K562 (cell line): Measurements from ENCODE around the gene LRRC43. TPM values are rescaled to one million over a fixed set of nuclear protein-coding genes. Genes with fewer than 3 reads are reported as not detected.

Experiments
- ATAC-seq: fragments of 200-7000 bp; cut with Tn5 transposase; 3 replicates; pipeline ENCODE4 v1.9.1; 2020; ENCODE audit warnings: moderate library complexity
- BruUV-seq: library from RNA; stranded (reverse); fragments of 400-500 nt; replicated peaks from 2 replicates; lab custom pipeline; 2021; lab: Mats Ljungman, UMichigan
- CTCF ChIA-PET: fragments of 300-600 bp; formaldehyde crosslinking; extraction: SDS; loops from one replicate; lab custom pipeline; 2021; ENCODE audit warnings: low intra/inter-chr PET ratio; lab: Yijun Ruan, JAX
- POLR2A ChIA-PET: fragments of 300-600, 350-650 bp; sonication (Branson Sonifier 250); formaldehyde crosslinking; extraction: SDS; loops from one replicate; lab custom pipeline; 2021; ENCODE audit warnings: antibody characterized with exemption, inconsistent platforms; lab: Yijun Ruan, JAX
- DNase-seq, 4 experiments: peaks; one replicate each; pipeline versions ENCODE4 v3.0.0 to v3.0.0-alpha.2; 2011 to 2018; ENCODE audit warnings: low spot score in 3 of 4, mixed read lengths in 3 of 4; ENCODE audit errors: extremely low read depth in 1 of 4
- FAIRE-seq: peaks from 2 replicates; lab custom pipeline; 2011; peaks lifted over from hg19 to GRCh38; lab: Jason Lieb, UNC
- H2AFZ ChIP-seq: 2 replicates; pipeline ENCODE4 v1.6.0; 2011; ENCODE audit warnings: low read depth, low read length, control low read depth, inconsistent platforms
- H3K27ac ChIP-seq: fragments of 200-600 bp; 3 replicates; pipeline ENCODE4 v1.8.0; 2011; ENCODE audit warnings: low read depth, mild to moderate bottlenecking, control low read depth, inconsistent platforms, low read length, moderate library complexity, mixed read lengths; ENCODE audit errors: extremely low read depth
- H3K27me3 ChIP-seq, 2 experiments: fragments of 300-600 bp in 1 of 2; 2 replicates in 1 of 2; 3 replicates in 1 of 2; pipeline versions ENCODE4 v1.6.0 to v1.8.0; 2011; ENCODE audit warnings: inconsistent platforms in 2 of 2, low read length in 2 of 2, mild to moderate bottlenecking in 1 of 2, mixed read lengths in 1 of 2, moderate library complexity in 1 of 2; ENCODE audit not compliant: control insufficient read depth in 2 of 2, insufficient read depth in 2 of 2
- H3K36me3 ChIP-seq: fragments of 300-600 bp; 3 replicates; pipeline ENCODE4 v1.8.0; 2011; ENCODE audit warnings: mild to moderate bottlenecking, low read length, inconsistent platforms; ENCODE audit not compliant: control insufficient read depth, insufficient read depth
- H3K4me1 ChIP-seq, 2 experiments: fragments of 200-600 bp in 1 of 2; replicated peaks in 1 of 2; 2 replicates in 1 of 2; 3 replicates in 1 of 2; pipeline versions ENCODE4 v1.5.1 to v1.8.0; 2011; ENCODE audit warnings: inconsistent platforms in 2 of 2, low read length in 2 of 2, mild to moderate bottlenecking in 1 of 2, mixed read lengths in 1 of 2, moderate library complexity in 1 of 2; ENCODE audit not compliant: control insufficient read depth in 2 of 2, insufficient read depth in 2 of 2
- H3K4me2 ChIP-seq: 2 replicates; pipeline ENCODE4 v1.6.1; 2011; ENCODE audit warnings: low read length, control low read depth, inconsistent platforms, mixed read lengths; ENCODE audit not compliant: insufficient read depth
- H3K4me3 ChIP-seq: fragments of 200-600 bp; sonication (generic), shearing (Covaris generic); 2 replicates; pipeline ENCODE4 v1.5.1; 2016; ENCODE audit warnings: control low read depth, inconsistent platforms
- H3K79me2 ChIP-seq: fragments of 200-600 bp; 3 replicates; pipeline ENCODE4 v1.8.0; 2011; ENCODE audit warnings: low read length, inconsistent platforms; ENCODE audit not compliant: control insufficient read depth, insufficient read depth
- H3K9ac ChIP-seq, 2 experiments: 2 replicates each; pipeline versions ENCODE4 v1.6.0 to v1.6.1; 2011; ENCODE audit warnings: low read depth in 2 of 2, low read length in 2 of 2, control low read depth in 1 of 2, inconsistent platforms in 1 of 2, mild to moderate bottlenecking in 1 of 2, mixed read lengths in 1 of 2; ENCODE audit not compliant: insufficient read depth in 1 of 2
- H3K9me1 ChIP-seq: one replicate; pipeline ENCODE4 v1.6.0; 2011; ENCODE audit warnings: inconsistent platforms, mild to moderate bottlenecking, low read length, moderate library complexity; ENCODE audit not compliant: control insufficient read depth, insufficient read depth
- H3K9me3 ChIP-seq: replicated peaks from 2 replicates; pipeline ENCODE4 v1.5.1; 2011; ENCODE audit warnings: low read depth, low read length, inconsistent platforms; ENCODE audit not compliant: control insufficient read depth, insufficient read depth
- H4K20me1 ChIP-seq: replicated peaks from 2 replicates; pipeline ENCODE4 v1.6.1; 2011; ENCODE audit warnings: low read length, inconsistent platforms, mixed read lengths; ENCODE audit not compliant: control insufficient read depth, insufficient read depth
- POLR2A ChIP-seq: fragments of 450-650 bp; conservative IDR thresholded peaks from 2 replicates; pipeline ENCODE4 v1.6.1; 2016
- POLR2H ChIP-seq: IDR thresholded peaks from 2 replicates; pipeline ENCODE4 v1.6.1; 2016; ENCODE audit warnings: missing genetic modification characterization, low read depth, mild to moderate bottlenecking, control low read depth, missing compliant biosample characterization, moderate library complexity
- RBFOX2 ChIP-seq: fragments of 200-400 bp; formaldehyde crosslinking; IDR thresholded peaks from 2 replicates; pipeline ENCODE4 v1.6.1; 2017; ENCODE audit warnings: low read depth, mild to moderate bottlenecking, low read length, moderate library complexity
- SAFB2 ChIP-seq: fragments of 200-400 bp; formaldehyde crosslinking; IDR thresholded peaks from 2 replicates; pipeline ENCODE4 v1.6.1; 2018; ENCODE audit warnings: borderline replicate concordance, low read length, low read depth, moderate library complexity; ENCODE audit not compliant: severe bottlenecking
- TGIF2 ChIP-seq: sonication (generic); formaldehyde crosslinking; IDR thresholded peaks from 2 replicates; pipeline ENCODE4 v1.8.1; 2022; ENCODE audit warnings: mild to moderate bottlenecking, missing genetic modification reagents, moderate library complexity
- TRIM28 ChIP-seq: fragments of 450-650 bp; IDR thresholded peaks from 2 replicates; pipeline ENCODE4 v1.6.1; 2017
- ZBTB7A ChIP-seq: IDR thresholded peaks from 2 replicates; pipeline ENCODE4 v1.6.1; 2011; ENCODE audit warnings: low read depth, mild to moderate bottlenecking, low read length, moderate library complexity, borderline replicate concordance; ENCODE audit not compliant: control insufficient read depth
- ZNF551 ChIP-seq: fragments of 250-450 bp; sonication (Bioruptor Pico); IDR thresholded peaks from 2 replicates; pipeline ENCODE4 v1.5.0; 2021; ENCODE audit warnings: mild to moderate bottlenecking, moderate library complexity
- WGBS: fragments of 100-300 bp; shearing (Covaris generic); methylation state at CpG from one replicate; pipeline ENCODE4 v1.1.6; 2016; ENCODE audit warnings: low coverage, mixed read lengths; ENCODE audit not compliant: insufficient coverage; ENCODE audit errors: missing lambda C conversion rate; 5-methylcytosine and 5-hydroxymethylcytosine counted together
- in situ Hi-C: fragments of 300-500 bp; cut with MboI; formaldehyde crosslinking; loops from 4 replicates; pipeline ENCODE4 v1.15.0; 2018; ENCODE audit warnings: inconsistent platforms, mixed read lengths
- intact Hi-C: fragments of 100-400 bp; cut with micrococcal nuclease; formaldehyde crosslinking; loops from 2 replicates; pipeline ENCODE4 v1.14.2; 2022
- polyA plus RNA-seq, 8 experiments: library from polyadenylated mRNA; depleted of rRNA in 4 of 8; stranded (reverse) in 5 of 8; unstranded in 3 of 8; fragments of >200 nt; fragmentation: Nextera tagmentation in 2 of 8; fragmentation: Illumina TruSeq in 1 of 8; extraction: Ambion mirVana in 2 of 8; extraction: Trizol in 1 of 8; gene quantifications; 2 replicates each; pipeline versions ENCODE4 v1.2.1 to v1.2.3, GENCODE V29; 2011 to 2014; ENCODE audit warnings: inconsistent platforms in 1 of 8, missing spikeins in 1 of 8
- total RNA-seq, 7 experiments: library from RNA; depleted of rRNA in 6 of 7; stranded (reverse); fragments of >200 nt in 6 of 7; fragmentation: Illumina TruSeq in 2 of 7; extraction: Trizol in 2 of 7; gene quantifications; 2 replicates each; pipeline versions ENCODE4 v1.2.1 to v1.2.3, GENCODE V29; 2011 to 2021; ENCODE audit warnings: low replicate concordance in 1 of 7
- TF ChIP-seq, protein P1 (sequence below): fragments of 200-400 bp; formaldehyde crosslinking; IDR thresholded peaks from 2 replicates; pipeline ENCODE4 v1.6.1; 2017; ENCODE audit warnings: mild to moderate bottlenecking, low read depth, low read length, moderate library complexity
- TF ChIP-seq, protein P2 (sequence below): fragments of 450-650 bp; IDR thresholded peaks from 2 replicates; pipeline ENCODE4 v1.6.1; 2017; ENCODE audit warnings: antibody characterized with exemption

LRRC43 gene
- total and polyA plus RNA-seq, 9 of the 15 experiments (the other 6 are each of a cell fraction or from before 2014, with no cell fraction given) = 0.19 TPM; not detected in 8

DNA sequence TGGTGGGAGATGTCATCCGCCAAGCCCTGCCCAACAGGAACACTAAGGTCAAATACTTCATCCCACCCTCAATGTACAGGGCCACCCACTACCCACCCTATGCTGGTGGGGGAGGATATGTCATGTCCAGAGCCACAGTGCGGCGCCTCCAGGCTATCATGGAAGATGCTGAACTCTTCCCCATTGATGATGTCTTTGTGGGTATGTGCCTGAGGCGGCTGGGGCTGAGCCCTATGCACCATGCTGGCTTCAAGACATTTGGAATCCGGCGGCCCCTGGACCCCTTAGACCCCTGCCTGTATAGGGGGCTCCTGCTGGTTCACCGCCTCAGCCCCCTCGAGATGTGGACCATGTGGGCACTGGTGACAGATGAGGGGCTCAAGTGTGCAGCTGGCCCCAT, 24.1 kb downstream of the LRRC43 start:
- H3K79me2 ChIP-seq = no peaks in the 10 kb centered on the region
- ATAC-seq = no peak
- no peaks in the 10 kb centered on the region for H3K9me1 ChIP-seq
- H3K27ac ChIP-seq = no peak overlapping the region
- intact Hi-C loops = no loop called here
- H2AFZ ChIP-seq = no peak overlapping the region
- H3K4me2 ChIP-seq = no peak overlapping the region
- TF ChIP-seq RBFOX2 = peak; percentile 20; the same call in 1 of the 2 replicates
- 0 out of 2 replicates have a peak, but pooled peaks have one; percentile 36 for TF ChIP-seq POLR2A
- TF ChIP-seq SAFB2 = no peak
- no peaks in the 10 kb centered on the region for H3K27me3 ChIP-seq
- ChIA-PET CTCF (no interaction called here), POLR2A (interaction anchor here (1.1 to 11.2 kb wide), 2 partner anchors 9 to 15 kb away, joined by 3 to 149 read pairs; partner anchors contain the start of gene DIABLO)
- DNase-seq = no peak
- 81% methylated on average over 7 of the region's 8 CpGs for WGBS
- H3K9me3 ChIP-seq = no peaks in the 10 kb centered on the region
- H3K4me3 ChIP-seq = no peak overlapping the region
- BruUV-seq = no TSS peak
- H3K4me1 ChIP-seq = peaks cover 7 to 41% of the 10 kb centered on the region in 2 experiments; a peak in 3 of 5 replicates
- FAIRE-seq = peak; percentile 6
- H4K20me1 ChIP-seq = no peaks in the 10 kb centered on the region; the same call in 1 of the 2 replicates
- H3K9ac ChIP-seq = peak overlapping the region in 1 of 2 experiments; percentile 71; a peak in 1 of 4 replicates
- H3K36me3 ChIP-seq = peaks cover 44% of the 10 kb centered on the region
- in situ Hi-C loops = no loop called here

DNA sequence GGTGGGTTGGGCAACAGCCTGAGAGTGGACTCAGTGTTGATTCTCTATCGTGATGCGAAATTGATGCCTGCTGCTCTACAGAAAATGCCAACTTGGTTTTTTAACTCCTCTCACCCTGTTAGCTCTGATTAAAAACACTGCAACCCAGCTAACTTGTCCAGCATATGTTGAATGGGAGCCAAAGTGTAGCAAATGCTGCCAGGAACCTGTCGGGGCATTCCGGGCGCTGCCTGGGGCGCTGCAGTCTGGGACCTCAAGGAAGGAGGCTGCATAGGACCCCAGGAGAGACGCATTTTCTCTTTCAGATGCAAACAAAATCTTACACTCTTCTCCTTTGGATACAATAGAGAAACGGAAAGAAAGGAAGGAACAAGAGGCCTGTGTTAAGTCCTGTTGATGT, 24.5 kb downstream of the LRRC43 start:
- 85% methylated on average over 8 of the region's 8 CpGs for WGBS
- no peak for FAIRE-seq
- Histone ChIP-seq H2AFZ (no peak overlapping the region), H3K9me3 (no peaks in the 10 kb centered on the region), H3K79me2 (no peaks in the 10 kb centered on the region), H3K4me3 (no peak overlapping the region), H3K4me2 (no peak overlapping the region), H3K9me1 (no peaks in the 10 kb centered on the region), H3K4me1 (peaks cover 7 to 41% of the 10 kb centered on the region in 2 experiments; a peak in 3 of 5 replicates), H3K36me3 (peaks cover 48% of the 10 kb centered on the region), H4K20me1 (no peaks in the 10 kb centered on the region; the same call in 1 of the 2 replicates), H3K27me3 (no peaks in the 10 kb centered on the region), H3K27ac (no peak overlapping the region), H3K9ac (0 out of 4 replicates have a peak overlapping the region, but pooled peaks of 1 of the 2 experiments have one; percentile 14)
- no peak for DNase-seq
- BruUV-seq = no TSS peak
- in situ Hi-C loops (no loop called here), intact Hi-C loops (no loop called here)
- no peak for ATAC-seq
- POLR2A ChIA-PET = interaction anchor here (11.2 kb wide), 1 partner anchor 15 kb away, joined by 149 read pairs; the partner anchor contains the start of gene DIABLO
- TF ChIP-seq, protein P1, sequence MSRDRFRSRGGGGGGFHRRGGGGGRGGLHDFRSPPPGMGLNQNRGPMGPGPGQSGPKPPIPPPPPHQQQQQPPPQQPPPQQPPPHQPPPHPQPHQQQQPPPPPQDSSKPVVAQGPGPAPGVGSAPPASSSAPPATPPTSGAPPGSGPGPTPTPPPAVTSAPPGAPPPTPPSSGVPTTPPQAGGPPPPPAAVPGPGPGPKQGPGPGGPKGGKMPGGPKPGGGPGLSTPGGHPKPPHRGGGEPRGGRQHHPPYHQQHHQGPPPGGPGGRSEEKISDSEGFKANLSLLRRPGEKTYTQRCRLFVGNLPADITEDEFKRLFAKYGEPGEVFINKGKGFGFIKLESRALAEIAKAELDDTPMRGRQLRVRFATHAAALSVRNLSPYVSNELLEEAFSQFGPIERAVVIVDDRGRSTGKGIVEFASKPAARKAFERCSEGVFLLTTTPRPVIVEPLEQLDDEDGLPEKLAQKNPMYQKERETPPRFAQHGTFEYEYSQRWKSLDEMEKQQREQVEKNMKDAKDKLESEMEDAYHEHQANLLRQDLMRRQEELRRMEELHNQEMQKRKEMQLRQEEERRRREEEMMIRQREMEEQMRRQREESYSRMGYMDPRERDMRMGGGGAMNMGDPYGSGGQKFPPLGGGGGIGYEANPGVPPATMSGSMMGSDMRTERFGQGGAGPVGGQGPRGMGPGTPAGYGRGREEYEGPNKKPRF = no peak
- no peak for TF ChIP-seq ZNF551 (CRISPR knock-in tag)
- no peak for TF ChIP-seq POLR2H
- TF ChIP-seq, protein P2, sequence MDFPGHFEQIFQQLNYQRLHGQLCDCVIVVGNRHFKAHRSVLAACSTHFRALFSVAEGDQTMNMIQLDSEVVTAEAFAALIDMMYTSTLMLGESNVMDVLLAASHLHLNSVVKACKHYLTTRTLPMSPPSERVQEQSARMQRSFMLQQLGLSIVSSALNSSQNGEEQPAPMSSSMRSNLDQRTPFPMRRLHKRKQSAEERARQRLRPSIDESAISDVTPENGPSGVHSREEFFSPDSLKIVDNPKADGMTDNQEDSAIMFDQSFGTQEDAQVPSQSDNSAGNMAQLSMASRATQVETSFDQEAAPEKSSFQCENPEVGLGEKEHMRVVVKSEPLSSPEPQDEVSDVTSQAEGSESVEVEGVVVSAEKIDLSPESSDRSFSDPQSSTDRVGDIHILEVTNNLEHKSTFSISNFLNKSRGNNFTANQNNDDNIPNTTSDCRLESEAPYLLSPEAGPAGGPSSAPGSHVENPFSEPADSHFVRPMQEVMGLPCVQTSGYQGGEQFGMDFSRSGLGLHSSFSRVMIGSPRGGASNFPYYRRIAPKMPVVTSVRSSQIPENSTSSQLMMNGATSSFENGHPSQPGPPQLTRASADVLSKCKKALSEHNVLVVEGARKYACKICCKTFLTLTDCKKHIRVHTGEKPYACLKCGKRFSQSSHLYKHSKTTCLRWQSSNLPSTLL = no peak
- no peak for TF ChIP-seq TGIF2 (CRISPR knock-in tag)
- TF ChIP-seq TRIM28 = no peak
- no peak for TF ChIP-seq ZBTB7A
- CTCF ChIA-PET = no interaction called here
